Neutrophil (primary cell): Measurements from ENCODE around the gene SF1.

Source experiments
- H3K27ac ChIP-seq: fragments of 200-600 bp; sonication (generic); 2 replicates; pipeline ENCODE4 v1.5.1; 2016; ENCODE audit warnings: mild to moderate bottlenecking, moderate library complexity
- H3K27me3 ChIP-seq: fragments of 200-600 bp; sonication (generic); 2 replicates; pipeline ENCODE4 v1.6.0; 2016; ENCODE audit warnings: mild to moderate bottlenecking
- H3K36me3 ChIP-seq: fragments of 200-600 bp; sonication (generic); 2 replicates; pipeline ENCODE4 v1.5.1; 2017
- H3K4me1 ChIP-seq, 2 experiments: fragments of 200-600 bp in 1 of 2; sonication (generic) in 1 of 2; 1 replicate in 1 of 2; 2 replicates in 1 of 2; pipeline versions ENCODE4 v1.5.1 to v1.6.1; 2013 to 2016; ENCODE audit warnings: low read depth in 1 of 2, low read length in 1 of 2, mild to moderate bottlenecking in 1 of 2, moderate library complexity in 1 of 2; ENCODE audit not compliant: control insufficient read depth in 1 of 2, insufficient read depth in 1 of 2
- H3K4me3 ChIP-seq, 2 experiments: fragments of 200-600 bp in 1 of 2; sonication (generic) in 1 of 2; 1 replicate in 1 of 2; 2 replicates in 1 of 2; pipeline ENCODE4 v1.5.1; 2013 to 2016; ENCODE audit warnings: low read depth in 1 of 2, low read length in 1 of 2, mild to moderate bottlenecking in 1 of 2, moderate library complexity in 1 of 2
- H3K9me3 ChIP-seq: fragments of 200-600 bp; sonication (generic); 2 replicates; pipeline ENCODE4 v1.5.1; 2016
- TF ChIP-seq, protein P1 (sequence below): fragments of 200-600 bp; sonication (generic); IDR thresholded peaks from 2 replicates; pipeline ENCODE4 v1.5.1; 2016; ENCODE audit warnings: antibody characterized with exemption

SF1 gene

DNA sequence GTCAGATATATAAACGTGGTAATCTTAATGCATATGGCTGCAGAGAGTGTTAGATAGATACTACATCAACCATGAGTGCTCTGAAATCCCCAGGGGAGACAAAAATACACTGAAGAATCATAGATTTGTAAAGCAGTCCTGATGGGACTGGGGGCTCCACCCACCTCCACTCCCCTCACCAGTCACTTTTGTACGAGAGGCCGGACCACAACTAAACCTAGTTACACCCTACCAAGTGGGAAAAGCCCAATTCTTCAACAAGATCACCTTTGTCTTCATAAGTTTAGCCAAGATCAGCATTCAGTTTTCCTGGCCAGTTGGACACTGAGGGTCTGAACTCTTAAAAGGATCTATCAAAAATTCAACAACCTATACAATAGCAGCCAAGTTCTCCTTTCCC, 1.5 kb downstream of the SF1 start:
- Histone ChIP-seq H3K4me1 (peaks cover 66 to 70% of the 10 kb centered on the region in 2 experiments), H3K36me3 (peaks cover 48% of the 10 kb centered on the region), H3K4me3 (peak overlapping the region; percentile 79 to 95), H3K27ac (peak overlapping the region; percentile 99), H3K27me3 (no peaks in the 10 kb centered on the region), H3K9me3 (no peaks in the 10 kb centered on the region)
- TF ChIP-seq, protein P1, sequence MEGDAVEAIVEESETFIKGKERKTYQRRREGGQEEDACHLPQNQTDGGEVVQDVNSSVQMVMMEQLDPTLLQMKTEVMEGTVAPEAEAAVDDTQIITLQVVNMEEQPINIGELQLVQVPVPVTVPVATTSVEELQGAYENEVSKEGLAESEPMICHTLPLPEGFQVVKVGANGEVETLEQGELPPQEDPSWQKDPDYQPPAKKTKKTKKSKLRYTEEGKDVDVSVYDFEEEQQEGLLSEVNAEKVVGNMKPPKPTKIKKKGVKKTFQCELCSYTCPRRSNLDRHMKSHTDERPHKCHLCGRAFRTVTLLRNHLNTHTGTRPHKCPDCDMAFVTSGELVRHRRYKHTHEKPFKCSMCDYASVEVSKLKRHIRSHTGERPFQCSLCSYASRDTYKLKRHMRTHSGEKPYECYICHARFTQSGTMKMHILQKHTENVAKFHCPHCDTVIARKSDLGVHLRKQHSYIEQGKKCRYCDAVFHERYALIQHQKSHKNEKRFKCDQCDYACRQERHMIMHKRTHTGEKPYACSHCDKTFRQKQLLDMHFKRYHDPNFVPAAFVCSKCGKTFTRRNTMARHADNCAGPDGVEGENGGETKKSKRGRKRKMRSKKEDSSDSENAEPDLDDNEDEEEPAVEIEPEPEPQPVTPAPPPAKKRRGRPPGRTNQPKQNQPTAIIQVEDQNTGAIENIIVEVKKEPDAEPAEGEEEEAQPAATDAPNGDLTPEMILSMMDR = no peak

DNA sequence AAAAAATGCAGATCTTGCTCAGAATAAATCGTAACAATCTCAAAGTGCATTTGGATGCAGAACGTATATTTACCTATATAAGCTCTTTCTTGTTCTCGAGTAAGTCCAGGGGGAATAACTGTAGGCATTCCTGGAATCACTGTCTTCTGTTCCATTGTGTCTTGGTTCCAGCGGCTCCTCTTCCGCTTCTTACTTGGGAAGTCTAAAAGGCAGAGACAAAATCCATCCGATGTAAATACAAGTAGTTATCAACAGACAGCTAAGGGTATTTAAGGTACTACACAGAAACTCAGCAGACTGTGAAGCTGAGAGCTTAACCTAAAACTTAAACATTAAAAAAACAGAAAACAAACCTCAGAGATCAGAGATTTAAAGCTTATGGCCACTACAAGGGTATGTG, 1.9 kb downstream of the SF1 start:
- H3K4me3 ChIP-seq = peak overlapping the region; percentile 79 to 95
- H3K27ac ChIP-seq = peak overlapping the region; percentile 99
- H3K36me3 ChIP-seq = peaks cover 53% of the 10 kb centered on the region
- no peaks in the 10 kb centered on the region for H3K9me3 ChIP-seq
- no peaks in the 10 kb centered on the region for H3K27me3 ChIP-seq
- peaks cover 71 to 74% of the 10 kb centered on the region in 2 experiments for H3K4me1 ChIP-seq
- TF ChIP-seq, protein P1 = no peak

DNA sequence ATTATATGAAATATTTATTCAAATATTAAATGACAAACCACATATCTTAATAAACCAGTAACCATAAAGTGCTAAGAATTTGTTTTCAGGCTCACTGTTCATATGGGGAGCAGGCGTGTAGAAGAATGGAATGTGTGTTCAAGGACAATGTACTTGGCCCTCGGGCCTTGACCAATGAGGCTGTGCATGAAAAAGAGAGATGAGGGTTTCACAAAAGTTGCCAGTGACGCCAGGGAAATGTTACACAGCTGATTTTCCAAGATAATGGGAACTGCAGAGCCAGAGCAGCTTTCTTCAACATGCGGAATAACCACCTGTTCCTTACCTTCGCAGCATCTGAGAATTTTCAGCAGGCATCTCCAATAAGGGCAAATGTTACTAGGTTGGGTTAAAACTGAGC, 4.2 kb downstream of the SF1 start:
- H3K9me3 ChIP-seq = no peaks in the 10 kb centered on the region
- H3K4me3 ChIP-seq = peak overlapping the region in 1 of 2 experiments; percentile 62
- H3K27ac ChIP-seq = peak overlapping the region; percentile 99
- no peaks in the 10 kb centered on the region for H3K27me3 ChIP-seq
- peaks cover 65 to 71% of the 10 kb centered on the region in 2 experiments for H3K4me1 ChIP-seq
- peaks cover 76% of the 10 kb centered on the region for H3K36me3 ChIP-seq
- TF ChIP-seq, protein P1 = no peak

DNA sequence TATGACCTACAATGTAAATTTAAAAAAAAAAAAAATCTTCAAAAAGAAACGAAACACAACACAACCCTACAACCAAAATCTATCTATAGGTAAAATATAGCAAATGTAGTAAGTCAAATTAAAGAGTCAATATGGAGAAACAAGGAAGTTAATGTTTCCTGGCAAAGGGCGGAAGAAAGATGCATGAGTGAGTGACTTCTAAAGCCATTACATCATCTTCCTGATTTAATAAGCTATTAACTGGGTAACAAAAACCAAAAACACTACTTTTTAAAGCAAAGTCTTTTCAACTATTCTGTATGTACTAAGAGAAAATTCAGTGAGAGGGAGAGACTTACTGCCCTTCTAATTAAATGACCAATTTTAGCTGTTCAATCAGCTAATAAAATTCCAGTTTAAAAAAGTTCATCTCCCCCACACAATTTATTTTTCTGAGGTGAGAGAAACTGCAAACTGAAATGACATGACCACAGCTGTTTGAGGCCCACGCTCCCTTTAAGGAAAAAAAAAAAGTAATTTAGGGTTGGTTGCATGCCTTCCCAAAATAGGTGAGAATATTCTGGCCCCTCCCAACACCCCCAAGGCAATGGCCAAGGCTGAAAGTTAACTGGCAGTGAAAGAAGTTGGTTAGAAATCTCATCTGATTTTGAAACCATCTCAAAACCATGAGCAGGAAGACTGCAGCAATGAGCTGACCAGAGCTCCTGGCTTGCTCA, 5.9 kb downstream of the SF1 start:
- Histone ChIP-seq H3K36me3 (peaks cover 93% of the 10 kb centered on the region), H3K27ac (peak overlapping the region; percentile 99)

DNA sequence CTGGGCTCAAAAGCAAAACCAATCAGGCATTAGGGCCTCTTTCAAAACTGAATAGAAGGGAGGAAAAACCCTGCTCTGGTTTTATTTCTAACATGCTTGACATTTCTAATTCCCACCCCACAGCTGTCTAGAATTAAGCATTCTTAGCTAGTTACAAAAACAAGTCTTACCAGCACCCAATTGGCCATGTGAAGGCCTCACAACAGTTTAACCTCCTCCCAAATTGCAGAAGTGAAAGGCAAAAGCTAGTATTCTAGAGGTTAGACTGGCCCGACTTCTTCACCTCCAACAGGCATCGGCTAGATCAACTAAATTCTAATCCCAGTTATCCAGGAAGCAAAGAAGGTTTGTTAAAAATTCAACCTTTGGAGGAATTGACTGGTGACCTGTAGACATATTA, 6.5 kb downstream of the SF1 start:
- H3K4me3 ChIP-seq = peak overlapping the region; percentile 46 to 62
- TF ChIP-seq, protein P1 = no peak
- peaks cover 96% of the 10 kb centered on the region for H3K36me3 ChIP-seq
- peaks cover 6% of the 10 kb centered on the region for H3K9me3 ChIP-seq
- H3K27ac ChIP-seq = peak overlapping the region; percentile 99
- peaks cover 78 to 79% of the 10 kb centered on the region in 2 experiments for H3K4me1 ChIP-seq
- H3K27me3 ChIP-seq = no peaks in the 10 kb centered on the region

More for the DNA sequence above, 5.9 kb downstream of the SF1 start:
- Histone ChIP-seq H3K9me3 (peaks cover 6% of the 10 kb centered on the region), H3K4me1 (peaks cover 80% of the 10 kb centered on the region in 2 experiments), H3K4me3 (peak overlapping the region; percentile 46 to 62), H3K27me3 (no peaks in the 10 kb centered on the region)
- TF ChIP-seq, protein P1 = no peak
